Right cardiac atrium (tissue), 5 donors: Measurements from ENCODE around the gene OPRM1. TPM values are rescaled to one million over a fixed set of nuclear protein-coding genes. Genes with fewer than 3 reads are reported as not detected.
"Not testable (repeated sequence)": the region's sequence is repeated elsewhere in the genome, so short reads cannot be mapped to it uniquely, and the experiment has no call there.

ENCODE experiments used
- ATAC-seq, 2 donors: fragments of 200-7000 bp; cut with Tn5 transposase; one replicate each; pipeline versions ENCODE4 v1.8.0 to v1.9.1; 2020; ENCODE audit warnings: moderate library complexity in 2 of 2, mild to moderate bottlenecking in 1 of 2
- DNase-seq, 3 donors: peaks; one replicate each; pipeline ENCODE4 v3.0.0-alpha.2; 2020
- H3K27ac ChIP-seq: one replicate; pipeline ENCODE4 v1.5.1; 2013; ENCODE audit warnings: mild to moderate bottlenecking, low read length, control low read depth, moderate library complexity
- H3K27me3 ChIP-seq: one replicate; pipeline ENCODE4 v1.6.1; 2013; ENCODE audit not compliant: control insufficient read depth, insufficient read depth
- H3K4me1 ChIP-seq: one replicate; pipeline ENCODE4 v1.6.1; 2013; ENCODE audit warnings: low read length; ENCODE audit not compliant: control insufficient read depth, insufficient read depth
- H3K4me3 ChIP-seq: one replicate; pipeline ENCODE4 v1.5.1; 2013; ENCODE audit warnings: low read length, control low read depth
- H3K9me3 ChIP-seq: one replicate; pipeline ENCODE4 v1.6.1; 2013; ENCODE audit warnings: low read length; ENCODE audit not compliant: control insufficient read depth
- WGBS: extraction: QIAGEN DNeasy Blood & Tissue Kit; methylation state at CpG from one replicate; pipeline ENCODE4 v1.1.7; 2013; 5-methylcytosine and 5-hydroxymethylcytosine counted together
- intact Hi-C, 4 donors: fragments of 100-400 bp; cut with DNase I; formaldehyde crosslinking; loops; one replicate each; pipeline versions ENCODE4 v1.11.0 to v1.14.0; 2022 to 2023
- polyA plus RNA-seq: library from polyadenylated mRNA; stranded (reverse); fragments of 200-250 nt; gene quantifications from one replicate; pipeline ENCODE4 v1.2.3, GENCODE V29; 2013
- total RNA-seq, 4 donors: library from RNA; stranded (reverse); fragmentation: NEBNext Ultra II Directional; extraction: Animal tissue kit (Norgen Biotek cat#: 25700); gene quantifications; one replicate each; pipeline ENCODE4 v1.2.1, GENCODE V29; 2021
- donor health status: healthy with polysubstance abuse.
- donor health status: DM: no; HTN: yes; CAD: no.
- donor health status: DM: no; HTN: no; CAD: no.
- donor health status: DM: no; HTN: yes; CAD: no; lungs with severe emphysema.
- donor health status: DM: yes; HTN: yes; CAD: no.

The OPRM1 gene
- total and polyA plus RNA-seq, 5 donors = not detected

GRCh38 chr6:154170106-154170505 lies 131.1 kb downstream of the OPRM1 start:
- Histone ChIP-seq H3K4me1 (no peaks in the 10 kb centered on the region), H3K9me3 (no peaks in the 10 kb centered on the region), H3K27ac (no peak overlapping the region), H3K4me3 (no peak overlapping the region), H3K27me3 (no peaks in the 10 kb centered on the region)
- ATAC-seq = no peak
- WGBS = 69% methylated on average over 2 of the region's 2 CpGs
- intact Hi-C loops = no loop called here
- DNase-seq = no peak

GRCh38 chr6:154172393-154172792 lies 133.4 kb downstream of the OPRM1 start:
- ATAC-seq, H3K27me3 ChIP-seq, H3K27ac ChIP-seq, H3K9me3 ChIP-seq, H3K4me1 ChIP-seq, H3K4me3 ChIP-seq, intact Hi-C loops: not testable (repeated sequence)
- 76% methylated on average over 5 of the region's 5 CpGs for WGBS
- DNase-seq = peak in 1 of 3 donors; percentile 37

GRCh38 chr6:154179434-154179833 lies 140.4 kb downstream of the OPRM1 start:
- intact Hi-C loops = no loop called here
- DNase-seq (no peak), ATAC-seq (no peak)
- Histone ChIP-seq H3K4me3 (no peak overlapping the region), H3K27ac (no peak overlapping the region), H3K4me1 (no peaks in the 10 kb centered on the region), H3K9me3 (no peaks in the 10 kb centered on the region), H3K27me3 (no peaks in the 10 kb centered on the region)
- 64% methylated on average over 5 of the region's 5 CpGs for WGBS

- H3K27me3 ChIP-seq = no peaks in the 10 kb centered on the region
- no peak overlapping the region for H3K4me3 ChIP-seq
- H3K4me1 ChIP-seq = no peaks in the 10 kb centered on the region
- H3K9me3 ChIP-seq = no peaks in the 10 kb centered on the region
- 81% methylated on average over 3 of the region's 3 CpGs for WGBS
- no peak for ATAC-seq
- no peak for DNase-seq
- H3K27ac ChIP-seq = no peak overlapping the region
- intact Hi-C loops = no loop called here
These were observed 148.2 kb downstream of the OPRM1 start for GRCh38 chr6:154187203-154187602.

- ATAC-seq = no peak
- no peak overlapping the region for H3K4me3 ChIP-seq
These were observed 148.7 kb downstream of the OPRM1 start for GRCh38 chr6:154187714-154188113.

GRCh38 chr6:154196333-154196885 lies 157.4 kb downstream of the OPRM1 start:
- H3K27ac ChIP-seq = no peak overlapping the region
- no peak overlapping the region for H3K4me3 ChIP-seq
- no peaks in the 10 kb centered on the region for H3K27me3 ChIP-seq
- intact Hi-C loops = no loop called here
- ATAC-seq (no peak), DNase-seq (no peak)
- no peaks in the 10 kb centered on the region for H3K4me1 ChIP-seq
- H3K9me3 ChIP-seq = no peaks in the 10 kb centered on the region
- 80% methylated on average over 1 of the region's 1 CpG for WGBS

More at GRCh38 chr6:154187714-154188113, 148.7 kb downstream of the OPRM1 start:
- DNase-seq = no peak
- Histone ChIP-seq H3K27ac (no peak overlapping the region), H3K4me1 (no peaks in the 10 kb centered on the region), H3K9me3 (no peaks in the 10 kb centered on the region), H3K27me3 (no peaks in the 10 kb centered on the region)
- intact Hi-C loops = no loop called here

GRCh38 chr6:154197196-154197860 lies 158.3 kb downstream of the OPRM1 start:
- Histone ChIP-seq H3K9me3 (no peaks in the 10 kb centered on the region), H3K27me3 (no peaks in the 10 kb centered on the region), H3K4me3 (no peak overlapping the region), H3K4me1 (no peaks in the 10 kb centered on the region), H3K27ac (no peak overlapping the region)
- no peak for DNase-seq
- intact Hi-C loops = no loop called here
- no peak for ATAC-seq

- peak in 1 of 2 donors; percentile 23 for ATAC-seq
- H3K27ac ChIP-seq, DNase-seq, H3K9me3 ChIP-seq, H3K4me1 ChIP-seq, H3K27me3 ChIP-seq, H3K4me3 ChIP-seq, intact Hi-C loops: not testable (repeated sequence)
- WGBS = 97% methylated on average over 4 of the region's 4 CpGs
These were observed 162.6 kb downstream of the OPRM1 start for GRCh38 chr6:154201688-154202087.

- Histone ChIP-seq H3K4me1 (no peaks in the 10 kb centered on the region), H3K27ac (no peak overlapping the region), H3K9me3 (no peaks in the 10 kb centered on the region), H3K27me3 (no peaks in the 10 kb centered on the region), H3K4me3 (no peak overlapping the region)
- ATAC-seq = no peak
- intact Hi-C loops = no loop called here
- no peak for DNase-seq
- 67% methylated on average over 3 of the region's 3 CpGs for WGBS
These were observed 163.3 kb downstream of the OPRM1 start for GRCh38 chr6:154202339-154202738.

- intact Hi-C loops = no loop called here
- ATAC-seq (no peak), DNase-seq (no peak)
- WGBS = 96% methylated on average over 6 of the region's 6 CpGs
- Histone ChIP-seq H3K4me3 (no peak overlapping the region), H3K27me3 (no peaks in the 10 kb centered on the region), H3K27ac (no peak overlapping the region), H3K4me1 (no peaks in the 10 kb centered on the region), H3K9me3 (no peaks in the 10 kb centered on the region)
These were observed 163.9 kb downstream of the OPRM1 start for GRCh38 chr6:154202958-154203357.

GRCh38 chr6:154206141-154206540 lies 167.1 kb downstream of the OPRM1 start:
- WGBS = 92% methylated on average over 2 of the region's 2 CpGs
- ATAC-seq = no peak
- no peaks in the 10 kb centered on the region for H3K27me3 ChIP-seq

GRCh38 chr6:154206996-154207395 lies 168.0 kb downstream of the OPRM1 start:
- 85% methylated on average over 4 of the region's 4 CpGs for WGBS
- no peaks in the 10 kb centered on the region for H3K9me3 ChIP-seq
- no peaks in the 10 kb centered on the region for H3K4me1 ChIP-seq
- ATAC-seq (no peak), DNase-seq (no peak)
- H3K27ac ChIP-seq = no peak overlapping the region
- intact Hi-C loops = no loop called here
- no peaks in the 10 kb centered on the region for H3K27me3 ChIP-seq
- no peak overlapping the region for H3K4me3 ChIP-seq

More at GRCh38 chr6:154206141-154206540, 167.1 kb downstream of the OPRM1 start:
- intact Hi-C loops = no loop called here
- Histone ChIP-seq H3K9me3 (no peaks in the 10 kb centered on the region), H3K27ac (no peak overlapping the region), H3K4me1 (no peaks in the 10 kb centered on the region), H3K4me3 (no peak overlapping the region)
- DNase-seq = no peak
